GM12872 (cell line): ENCODE measurements around the gene SMO.

Experiments used
- TF ChIP-seq, protein P1 (sequence below): IDR thresholded peaks from 3 replicates; pipeline ENCODE4 v1.5.1; 2011; ENCODE audit warnings: low read depth, mild to moderate bottlenecking, low read length, moderate library complexity; ENCODE audit not compliant: insufficient read depth

The SMO gene

DNA sequence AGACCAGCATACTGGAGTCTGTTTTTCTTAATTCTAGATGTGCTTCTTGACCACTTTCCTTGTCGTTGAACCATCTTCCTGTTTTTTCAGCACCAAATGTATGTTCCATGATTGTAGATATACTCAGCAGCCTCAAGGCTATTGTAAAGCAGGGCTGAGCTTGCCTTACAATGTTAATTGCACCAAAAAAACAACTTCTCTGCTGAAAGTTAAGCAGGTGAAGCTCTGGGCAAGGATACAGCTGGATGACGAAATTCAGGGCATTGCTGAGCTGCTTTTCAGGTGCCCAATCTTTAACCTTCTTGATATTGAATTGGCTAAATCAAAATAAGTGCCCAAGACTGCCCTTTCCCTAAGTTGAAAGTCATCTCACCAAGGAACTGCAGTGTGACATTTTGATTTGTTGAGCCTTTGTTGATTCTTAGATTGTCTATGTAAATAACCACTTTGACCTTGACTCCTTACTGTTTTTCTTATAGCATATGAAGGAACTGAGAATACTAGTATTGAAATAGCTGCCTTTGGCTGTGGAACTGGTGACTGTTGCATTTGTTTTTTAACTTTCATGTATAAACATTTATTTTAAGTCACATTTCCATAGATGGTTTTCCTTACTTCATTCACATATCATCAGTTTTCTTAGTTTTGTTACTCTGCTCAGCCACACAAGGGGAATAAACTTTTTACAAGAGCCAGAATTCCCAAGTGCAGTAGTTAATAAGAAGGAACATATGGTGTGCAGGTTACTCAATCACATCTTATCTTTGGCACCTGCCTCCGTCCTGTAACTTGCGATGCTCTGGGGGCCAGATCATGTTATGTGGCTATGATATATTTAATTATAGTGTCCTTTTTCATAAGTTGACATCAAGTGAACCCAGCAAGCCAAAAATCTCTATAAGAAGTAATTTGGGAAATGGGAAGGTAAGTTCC lies 39.5 kb downstream of the SMO start:
- TF ChIP-seq, protein P1, sequence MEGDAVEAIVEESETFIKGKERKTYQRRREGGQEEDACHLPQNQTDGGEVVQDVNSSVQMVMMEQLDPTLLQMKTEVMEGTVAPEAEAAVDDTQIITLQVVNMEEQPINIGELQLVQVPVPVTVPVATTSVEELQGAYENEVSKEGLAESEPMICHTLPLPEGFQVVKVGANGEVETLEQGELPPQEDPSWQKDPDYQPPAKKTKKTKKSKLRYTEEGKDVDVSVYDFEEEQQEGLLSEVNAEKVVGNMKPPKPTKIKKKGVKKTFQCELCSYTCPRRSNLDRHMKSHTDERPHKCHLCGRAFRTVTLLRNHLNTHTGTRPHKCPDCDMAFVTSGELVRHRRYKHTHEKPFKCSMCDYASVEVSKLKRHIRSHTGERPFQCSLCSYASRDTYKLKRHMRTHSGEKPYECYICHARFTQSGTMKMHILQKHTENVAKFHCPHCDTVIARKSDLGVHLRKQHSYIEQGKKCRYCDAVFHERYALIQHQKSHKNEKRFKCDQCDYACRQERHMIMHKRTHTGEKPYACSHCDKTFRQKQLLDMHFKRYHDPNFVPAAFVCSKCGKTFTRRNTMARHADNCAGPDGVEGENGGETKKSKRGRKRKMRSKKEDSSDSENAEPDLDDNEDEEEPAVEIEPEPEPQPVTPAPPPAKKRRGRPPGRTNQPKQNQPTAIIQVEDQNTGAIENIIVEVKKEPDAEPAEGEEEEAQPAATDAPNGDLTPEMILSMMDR = no peak

GRCh38 chr7:129228633-129229032 lies 40.2 kb downstream of the SMO start:
- TF ChIP-seq, protein P1 = no peak

DNA sequence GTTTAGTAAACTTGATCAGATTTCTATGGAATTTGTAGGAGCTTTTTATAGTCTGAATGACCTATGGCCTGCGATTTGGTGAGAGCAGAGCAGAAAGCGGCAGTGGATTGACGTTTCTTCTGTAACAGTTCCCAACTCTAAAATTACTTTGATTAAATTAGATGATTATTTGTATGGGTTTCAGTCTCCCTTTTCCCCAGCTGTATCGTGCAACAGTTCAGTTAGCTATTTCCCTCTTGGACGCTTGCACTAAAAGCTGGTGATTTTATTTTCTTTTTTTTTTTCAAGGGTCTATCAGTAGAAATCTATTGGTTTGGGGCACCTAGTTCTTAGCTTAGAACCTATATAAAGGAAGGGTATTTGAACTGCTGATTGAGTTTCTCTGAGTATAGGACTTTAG lies 43.2 kb downstream of the SMO start:
- TF ChIP-seq, protein P1 = no peak

GRCh38 chr7:129238546-129238945 lies 50.1 kb downstream of the SMO start:
- TF ChIP-seq, protein P1 = no peak

DNA sequence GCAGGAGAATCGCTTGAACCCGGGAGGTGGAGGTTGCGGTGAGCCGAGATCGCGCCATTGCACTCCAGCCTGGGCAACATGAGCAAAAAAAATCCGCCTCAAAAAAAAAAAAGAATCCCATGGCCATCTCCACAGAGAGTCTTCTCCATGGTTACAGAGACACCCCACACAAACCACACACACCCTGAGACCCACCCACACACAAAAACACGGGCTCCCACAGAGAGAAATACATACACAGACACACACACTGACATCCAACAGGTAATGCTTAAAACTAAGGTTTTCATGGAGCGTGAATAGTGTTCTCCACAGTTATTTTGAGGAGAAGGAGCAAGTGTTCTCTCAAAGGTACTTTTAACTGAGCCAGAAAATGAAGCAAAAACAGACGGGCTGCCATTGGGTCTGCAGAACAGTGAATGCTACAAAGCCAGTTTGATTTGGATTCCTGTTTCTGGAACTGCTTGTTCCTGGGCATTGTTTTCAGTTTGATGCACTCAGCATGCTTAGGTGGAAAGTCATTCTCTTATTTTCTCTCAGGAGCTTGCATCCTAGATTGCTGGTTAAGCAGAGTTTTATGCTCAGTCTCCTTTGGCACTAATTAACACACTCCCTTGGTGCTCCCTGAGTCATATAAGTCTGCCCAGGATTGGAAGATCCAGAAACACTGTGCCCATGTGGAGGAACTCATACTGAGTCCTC lies 51.8 kb downstream of the SMO start:
- TF ChIP-seq, protein P1 = no peak

- TF ChIP-seq, protein P1 = no peak
Observed at GRCh38 chr7:129244220-129244619, 55.8 kb downstream of the SMO start.

DNA sequence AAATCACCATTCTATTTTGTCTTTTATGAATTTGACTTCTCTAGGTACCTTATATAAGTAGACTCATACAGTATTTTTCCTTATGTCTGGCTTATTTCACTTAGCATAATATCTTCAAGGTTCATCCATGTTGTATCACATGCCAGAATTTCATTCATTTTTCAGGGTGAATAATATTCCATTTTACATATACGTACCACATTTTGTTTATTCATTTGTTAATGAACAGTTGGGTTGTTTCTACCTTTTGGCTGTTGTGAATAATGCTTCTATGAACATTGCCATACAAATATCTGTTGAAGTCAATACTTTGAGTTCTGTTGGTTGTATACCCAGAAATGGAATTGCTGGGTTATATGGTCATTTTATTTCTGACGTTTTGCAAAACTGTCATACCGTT lies 57.1 kb downstream of the SMO start:
- TF ChIP-seq, protein P1 = no peak
